ENCODE results near the gene DYNC2LI1.

DNA sequence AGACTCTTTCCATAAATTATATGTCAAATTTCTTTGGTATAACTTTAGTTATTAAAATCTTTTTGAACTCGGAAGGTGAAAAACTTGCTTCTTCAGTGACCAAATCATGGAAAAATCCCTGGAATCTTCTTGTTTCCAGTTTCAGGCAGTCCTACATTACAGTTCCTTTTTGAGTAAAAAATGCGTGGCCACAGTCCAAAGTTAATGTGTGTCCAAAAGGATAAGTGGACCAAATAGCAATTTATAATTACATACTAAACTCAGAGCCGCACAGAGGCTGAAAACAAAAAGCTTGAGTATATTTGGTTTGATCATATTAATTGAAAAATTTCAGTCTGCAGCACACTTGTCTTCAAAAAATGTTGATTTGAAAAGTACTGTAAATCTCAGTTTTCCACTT is 28.4 kb upstream of the DYNC2LI1 start:
- TF ChIP-seq, protein P1, sequence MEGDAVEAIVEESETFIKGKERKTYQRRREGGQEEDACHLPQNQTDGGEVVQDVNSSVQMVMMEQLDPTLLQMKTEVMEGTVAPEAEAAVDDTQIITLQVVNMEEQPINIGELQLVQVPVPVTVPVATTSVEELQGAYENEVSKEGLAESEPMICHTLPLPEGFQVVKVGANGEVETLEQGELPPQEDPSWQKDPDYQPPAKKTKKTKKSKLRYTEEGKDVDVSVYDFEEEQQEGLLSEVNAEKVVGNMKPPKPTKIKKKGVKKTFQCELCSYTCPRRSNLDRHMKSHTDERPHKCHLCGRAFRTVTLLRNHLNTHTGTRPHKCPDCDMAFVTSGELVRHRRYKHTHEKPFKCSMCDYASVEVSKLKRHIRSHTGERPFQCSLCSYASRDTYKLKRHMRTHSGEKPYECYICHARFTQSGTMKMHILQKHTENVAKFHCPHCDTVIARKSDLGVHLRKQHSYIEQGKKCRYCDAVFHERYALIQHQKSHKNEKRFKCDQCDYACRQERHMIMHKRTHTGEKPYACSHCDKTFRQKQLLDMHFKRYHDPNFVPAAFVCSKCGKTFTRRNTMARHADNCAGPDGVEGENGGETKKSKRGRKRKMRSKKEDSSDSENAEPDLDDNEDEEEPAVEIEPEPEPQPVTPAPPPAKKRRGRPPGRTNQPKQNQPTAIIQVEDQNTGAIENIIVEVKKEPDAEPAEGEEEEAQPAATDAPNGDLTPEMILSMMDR (IDR thresholded peaks at IDR 0.05), result no peak
- no peak for TF ChIP-seq POLR2A (IDR thresholded peaks at IDR 0.05)
